Right lobe of liver (tissue), 6 donors: ENCODE results near the gene SLC5A9. TPM values are rescaled to one million over a fixed set of nuclear protein-coding genes. Genes with fewer than 3 reads are reported as not detected.

Source experiments
- ATAC-seq, 4 donors: fragments of 200-7000 bp; cut with Tn5 transposase; one replicate each; pipeline ENCODE4 v1.9.1; 2020; ENCODE audit warnings: mild to moderate bottlenecking in 4 of 4, moderate library complexity in 4 of 4
- DNase-seq, 3 donors: peaks; one replicate each; pipeline ENCODE4 v3.0.0-alpha.2; 2020
- H3K27ac ChIP-seq, 3 donors: fragments of 200-600 bp; one replicate each; pipeline ENCODE4 v1.8.0; 2022
- H3K27me3 ChIP-seq, 2 donors: fragments of 200-600 bp; one replicate each; pipeline ENCODE4 v1.8.0; 2022
- H3K36me3 ChIP-seq, 4 donors: fragments of 200-600 bp; sonication (generic) in 1 of 4; one replicate each; pipeline versions ENCODE4 v1.5.1 to v1.8.0; 2017 to 2022; ENCODE audit warnings: control low read depth in 1 of 4
- H3K4me1 ChIP-seq, 4 donors: fragments of 200-600 bp; sonication (generic) in 1 of 4; one replicate each; pipeline versions ENCODE4 v1.5.1 to v1.8.0; 2017 to 2022; ENCODE audit warnings: control low read depth in 1 of 4
- H3K4me3 ChIP-seq, 3 donors: fragments of 200-600 bp; one replicate each; pipeline ENCODE4 v1.8.0; 2022
- H3K9me3 ChIP-seq, 4 donors: fragments of 200-600 bp; sonication (generic) in 1 of 4; one replicate each; pipeline versions ENCODE4 v1.5.1 to v1.8.0; 2017 to 2022; ENCODE audit warnings: control low read depth in 1 of 4
- CTCF ChIP-seq, 4 donors: fragments of 200-600 bp in 3 of 4; fragments of 450-650 bp in 1 of 4; IDR thresholded peaks; one replicate each; pipeline versions ENCODE4 v1.5.1 to v1.8.0; 2016 to 2022; ENCODE audit warnings: antibody characterized with exemption in 4 of 4, mild to moderate bottlenecking in 2 of 4
- POLR2A ChIP-seq: fragments of 450-650 bp; IDR thresholded peaks from one replicate; pipeline ENCODE4 v1.6.1; 2017; ENCODE audit warnings: antibody characterized with exemption, mild to moderate bottlenecking
- WGBS: methylation state at CpG from one replicate; pipeline ENCODE4 v1.1.6; 2018; ENCODE audit warnings: low coverage, low lambda C conversion rate; ENCODE audit not compliant: insufficient coverage; ENCODE audit errors: missing lambda C conversion rate; 5-methylcytosine and 5-hydroxymethylcytosine counted together
- intact Hi-C, 2 donors: fragments of 100-400 bp; cut with DNase I; formaldehyde crosslinking; loops; one replicate each; pipeline versions ENCODE4 v1.11.2 to v1.14.1; 2022
- total RNA-seq, 6 experiments: library from RNA; depleted of rRNA in 2 of 6; stranded (reverse); fragments of >200 nt in 2 of 6; fragmentation: NEBNext Ultra II Directional in 3 of 6; extraction: Animal tissue kit (Norgen Biotek cat#: 25700) in 3 of 6; gene quantifications; one replicate each; pipeline versions ENCODE4 v1.1.0 to v1.2.4, GENCODE V29; 2016 to 2023
- donor health status: DM: no; HTN: yes; CAD: no.
- donor health status: DM: no; HTN: no; CAD: no.
- donor health status: DM: no; HTN: no; CAD: no.
- donor health status: DM: no; HTN: yes; CAD: no.
- donor health status: DM: no; HTN: yes; CAD: no.

Gene SLC5A9
- total RNA-seq, 6 experiments from 2014 or later, result 8.5 to 16.9 (median 11.8) TPM

GRCh38 chr1:48228156-48228555, 5.6 kb downstream of the SLC5A9 start:
- Histone ChIP-seq H3K9me3 (no peaks in the 10 kb centered on the region), H3K27me3 (no peaks in the 10 kb centered on the region), H3K4me1 (peaks cover 0 to 10% (median 0%) of the 10 kb centered on the region in 4 donors), H3K4me3 (no peak overlapping the region), H3K27ac (no peak overlapping the region), H3K36me3 (peaks cover 0 to 10% (median 2%) of the 10 kb centered on the region in 4 donors)
- TF ChIP-seq POLR2A (no peak), CTCF (IDR thresholded peaks at IDR 0.05) (peak in 2 of 4 donors; percentile 5 to 25)
- WGBS, result 60% methylated on average over 1 of the region's 5 CpGs
- intact Hi-C loops, result no loop called here
- peak; percentile 24 to 49 (median 38) for ATAC-seq
- peak in 1 of 3 donors; percentile 44 for DNase-seq

- Histone ChIP-seq H3K4me1 (no peaks in the 10 kb centered on the region), H3K9me3 (no peaks in the 10 kb centered on the region), H3K27ac (no peak overlapping the region), H3K36me3 (peaks cover 0 to 10% (median 2%) of the 10 kb centered on the region in 4 donors), H3K27me3 (no peaks in the 10 kb centered on the region), H3K4me3 (no peak overlapping the region)
- 78% methylated on average over 1 of the region's 6 CpGs for WGBS
- DNase-seq, result no peak
- TF ChIP-seq POLR2A, result no peak
- no peak for TF ChIP-seq CTCF (IDR thresholded peaks at IDR 0.05)
- no peak for ATAC-seq
- intact Hi-C loops, result no loop called here
Measured at GRCh38 chr1:48229317-48229716, 6.8 kb downstream of the SLC5A9 start.

GRCh38 chr1:48230236-48230635, 7.7 kb downstream of the SLC5A9 start:
- intact Hi-C loops, result no loop called here
- no peak for ATAC-seq
- 86% methylated on average over 3 of the region's 4 CpGs for WGBS
- no peaks in the 10 kb centered on the region for H3K4me1 ChIP-seq
- H3K36me3 ChIP-seq, result peaks cover 0 to 10% (median 2%) of the 10 kb centered on the region in 4 donors
- no peaks in the 10 kb centered on the region for H3K9me3 ChIP-seq
- DNase-seq, result peak in 1 of 3 donors; percentile 29
- H3K27ac ChIP-seq, result no peak overlapping the region
- TF ChIP-seq POLR2A (no peak), CTCF (IDR thresholded peaks at IDR 0.05) (no peak)
- H3K27me3 ChIP-seq, result no peaks in the 10 kb centered on the region
- no peak overlapping the region for H3K4me3 ChIP-seq

- H3K27ac ChIP-seq, result no peak overlapping the region
- peaks cover 0 to 21% (median 2%) of the 10 kb centered on the region in 4 donors for H3K36me3 ChIP-seq
- no peaks in the 10 kb centered on the region for H3K27me3 ChIP-seq
- H3K4me1 ChIP-seq, result no peaks in the 10 kb centered on the region
- no peaks in the 10 kb centered on the region for H3K9me3 ChIP-seq
- H3K4me3 ChIP-seq, result no peak overlapping the region
- WGBS, result 92% methylated on average over 1 of the region's 1 CpG
- TF ChIP-seq CTCF (IDR thresholded peaks at IDR 0.05) (no peak), POLR2A (no peak)
- ATAC-seq (no peak), DNase-seq (no peak)
- intact Hi-C loops, result no loop called here
Measured at GRCh38 chr1:48232722-48233121, 10.2 kb downstream of the SLC5A9 start.
